Peyer's patch (tissue), 4 donors: ENCODE data around the gene ZNF516.

Experiments used
- CTCF ChIP-seq, 6 experiments: fragments of 450-650 bp in 4 of 6; fragments of 200-600 bp in 2 of 6; sonication (generic) in 1 of 6; IDR thresholded peaks; one replicate each; pipeline ENCODE4 v1.5.1; 2017 to 2019; ENCODE audit warnings: antibody characterized with exemption in 6 of 6, mild to moderate bottlenecking in 3 of 6, moderate library complexity in 1 of 6
- POLR2A ChIP-seq, 2 donors: fragments of 450-650 bp; IDR thresholded peaks; one replicate each; pipeline ENCODE4 v1.5.1; 2017; ENCODE audit warnings: antibody characterized with exemption in 2 of 2, mild to moderate bottlenecking in 2 of 2, moderate library complexity in 2 of 2

- TF ChIP-seq CTCF (IDR thresholded peaks at IDR 0.05): no peak
- no peak for TF ChIP-seq POLR2A (IDR thresholded peaks at IDR 0.05)
Measured at GRCh38 chr18:76437910-76438309, 57.1 kb downstream of the ZNF516 start.
